ENCODE measurements around the gene IL32. TPM values are rescaled to one million over a fixed set of nuclear protein-coding genes. Genes with fewer than 3 reads are reported as not detected.
"Not testable (repeated sequence)": the region's sequence is repeated elsewhere in the genome, so short reads cannot be mapped to it uniquely, and the experiment has no call there.

Gene IL32
- total RNA-seq, 4 donors from 2014 or later, result 45.4 to 79.0 (median 54.6) TPM

- Histone ChIP-seq H3K9me3 (no peaks in the 10 kb centered on the region), H3K27ac (no peak overlapping the region), H3K27me3 (no peaks in the 10 kb centered on the region), H3K36me3 (no peaks in the 10 kb centered on the region), H3K4me3 (no peak overlapping the region), H3K4me1 (peaks cover 3 to 6% of the 10 kb centered on the region in 2 donors)
- intact Hi-C loops (cut with DNase I; ENCODE audit: low total_unique reads) (no loop called here), in situ Hi-C loops (cut with MboI; ENCODE audit: low sequenced_read_pairs in 4 of 4) (no loop called here)
- no peak for DNase-seq
- ATAC-seq, result no peak
- no peak for TF ChIP-seq POLR2A (IDR thresholded peaks at IDR 0.05)
- TF ChIP-seq, protein P1, sequence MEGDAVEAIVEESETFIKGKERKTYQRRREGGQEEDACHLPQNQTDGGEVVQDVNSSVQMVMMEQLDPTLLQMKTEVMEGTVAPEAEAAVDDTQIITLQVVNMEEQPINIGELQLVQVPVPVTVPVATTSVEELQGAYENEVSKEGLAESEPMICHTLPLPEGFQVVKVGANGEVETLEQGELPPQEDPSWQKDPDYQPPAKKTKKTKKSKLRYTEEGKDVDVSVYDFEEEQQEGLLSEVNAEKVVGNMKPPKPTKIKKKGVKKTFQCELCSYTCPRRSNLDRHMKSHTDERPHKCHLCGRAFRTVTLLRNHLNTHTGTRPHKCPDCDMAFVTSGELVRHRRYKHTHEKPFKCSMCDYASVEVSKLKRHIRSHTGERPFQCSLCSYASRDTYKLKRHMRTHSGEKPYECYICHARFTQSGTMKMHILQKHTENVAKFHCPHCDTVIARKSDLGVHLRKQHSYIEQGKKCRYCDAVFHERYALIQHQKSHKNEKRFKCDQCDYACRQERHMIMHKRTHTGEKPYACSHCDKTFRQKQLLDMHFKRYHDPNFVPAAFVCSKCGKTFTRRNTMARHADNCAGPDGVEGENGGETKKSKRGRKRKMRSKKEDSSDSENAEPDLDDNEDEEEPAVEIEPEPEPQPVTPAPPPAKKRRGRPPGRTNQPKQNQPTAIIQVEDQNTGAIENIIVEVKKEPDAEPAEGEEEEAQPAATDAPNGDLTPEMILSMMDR (IDR thresholded peaks at IDR 0.05 in 4 of 5, conservative IDR thresholded peaks at IDR 0.05 in 1 of 5), result no peak
Measured at GRCh38 chr16:3070608-3071111, 5.2 kb downstream of the IL32 start.

DNA sequence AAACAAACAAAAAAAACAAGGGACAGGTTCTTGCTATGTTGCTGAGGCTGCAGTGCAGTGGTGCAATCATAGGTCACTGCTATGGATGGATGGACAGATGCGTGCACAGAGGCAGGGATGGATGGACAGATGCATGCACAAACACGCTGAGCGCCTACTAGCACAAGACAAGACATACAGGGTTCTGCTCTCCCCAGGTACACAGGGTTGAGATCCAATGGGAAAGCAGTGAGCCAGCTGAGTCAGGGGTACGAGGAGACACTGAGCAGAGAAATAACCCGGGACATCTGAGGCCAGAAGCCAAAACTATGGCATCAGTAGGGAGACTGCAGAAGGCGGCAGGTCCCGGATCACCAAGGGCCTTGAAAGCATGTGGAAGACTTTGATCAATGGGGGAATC is 6.2 kb downstream of the IL32 start:
- intact Hi-C loops (cut with DNase I; ENCODE audit: low total_unique reads) (no loop called here), in situ Hi-C loops (cut with MboI; ENCODE audit: low sequenced_read_pairs in 4 of 4) (no loop called here)

GRCh38 chr16:3072148-3072547 is 6.7 kb downstream of the IL32 start:
- H3K9me3 ChIP-seq; in situ Hi-C loops (cut with MboI; ENCODE audit: low sequenced_read_pairs in 4 of 4); DNase-seq; H3K27ac ChIP-seq; H3K27me3 ChIP-seq; H3K4me1 ChIP-seq; intact Hi-C loops (cut with DNase I; ENCODE audit: low total_unique reads); ATAC-seq; H3K4me3 ChIP-seq; H3K36me3 ChIP-seq: not testable (repeated sequence)

More for the DNA sequence above, 6.2 kb downstream of the IL32 start:
- Histone ChIP-seq H3K4me1 (peaks cover 0 to under 1% of the 10 kb centered on the region in 2 donors), H3K36me3 (no peaks in the 10 kb centered on the region), H3K27me3 (no peaks in the 10 kb centered on the region), H3K9me3 (no peaks in the 10 kb centered on the region), H3K27ac (no peak overlapping the region), H3K4me3 (no peak overlapping the region)
- TF ChIP-seq, protein P1 (IDR thresholded peaks at IDR 0.05 in 4 of 5, conservative IDR thresholded peaks at IDR 0.05 in 1 of 5), result no peak
- TF ChIP-seq POLR2A (IDR thresholded peaks at IDR 0.05), result no peak
- DNase-seq, result no peak
- ATAC-seq, result no peak

DNA sequence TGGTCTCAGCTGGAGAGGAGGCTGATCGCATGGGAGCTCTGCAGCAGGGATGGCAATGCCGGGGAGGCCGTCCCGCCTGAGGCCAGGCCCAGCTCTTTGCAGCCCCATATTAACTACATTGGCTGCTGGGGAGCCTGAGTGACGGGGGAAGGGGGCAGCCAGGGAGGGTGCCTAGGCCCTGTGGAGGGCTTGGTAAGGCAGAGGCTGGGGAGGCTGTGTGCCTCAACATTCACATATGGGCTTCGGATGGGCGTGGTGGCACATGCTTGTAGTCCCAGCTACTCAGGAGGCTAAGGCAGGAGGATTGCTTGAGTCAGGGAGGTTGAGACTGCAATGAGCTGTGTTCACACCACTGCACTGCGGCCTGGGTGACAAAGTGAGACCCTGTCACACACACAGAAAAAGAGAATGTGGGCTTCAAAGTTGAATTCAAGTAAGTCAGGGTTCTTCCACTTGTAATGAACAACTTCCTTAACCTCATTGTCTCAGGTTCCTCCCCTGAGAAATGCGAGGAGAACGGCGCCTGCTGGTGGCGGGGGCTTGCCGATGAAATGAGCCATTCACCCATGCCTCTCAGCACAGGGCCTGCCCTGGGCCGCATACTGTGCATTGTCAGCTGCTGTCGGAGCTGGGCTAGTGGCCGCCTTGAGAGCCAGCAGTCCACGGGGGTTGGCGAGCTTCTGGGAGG is 7.3 kb downstream of the IL32 start:
- ATAC-seq; H3K27ac ChIP-seq; H3K4me1 ChIP-seq; H3K4me3 ChIP-seq; DNase-seq; H3K36me3 ChIP-seq; H3K27me3 ChIP-seq; intact Hi-C loops (cut with DNase I; ENCODE audit: low total_unique reads); H3K9me3 ChIP-seq; in situ Hi-C loops (cut with MboI; ENCODE audit: low sequenced_read_pairs in 4 of 4): not testable (repeated sequence)
- TF ChIP-seq, protein P1 (IDR thresholded peaks at IDR 0.05 in 4 of 5, conservative IDR thresholded peaks at IDR 0.05 in 1 of 5), result peak in 1 of 5 experiments; percentile 11

DNA sequence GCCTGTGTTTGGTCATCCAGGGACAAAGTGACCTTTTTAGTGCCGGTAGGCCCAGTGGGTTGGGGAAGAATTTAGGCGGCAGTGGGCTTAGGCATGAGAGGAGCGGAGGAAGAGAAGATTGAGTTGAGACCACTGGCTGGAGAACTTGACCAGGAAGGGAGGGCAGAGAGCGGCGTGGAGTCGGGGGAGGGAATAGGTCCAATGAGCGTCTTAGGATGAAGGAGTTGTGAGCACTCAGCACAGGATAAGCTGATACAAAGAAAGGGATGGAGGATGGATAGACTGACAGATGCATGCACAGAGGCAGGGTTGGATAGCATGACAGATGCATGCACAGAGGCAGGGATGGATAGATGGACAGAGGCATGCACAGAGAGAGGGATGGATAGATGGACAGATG is 8.0 kb downstream of the IL32 start:
- intact Hi-C loops (cut with DNase I; ENCODE audit: low total_unique reads), result no loop called here
- H3K4me3 ChIP-seq, result no peak overlapping the region
- no peaks in the 10 kb centered on the region for H3K9me3 ChIP-seq
- ATAC-seq, result no peak
- TF ChIP-seq POLR2A (IDR thresholded peaks at IDR 0.05), result no peak
- TF ChIP-seq, protein P1 (IDR thresholded peaks at IDR 0.05 in 4 of 5, conservative IDR thresholded peaks at IDR 0.05 in 1 of 5), result no peak
- H3K27me3 ChIP-seq, result no peaks in the 10 kb centered on the region
- H3K4me1 ChIP-seq, result no peaks in the 10 kb centered on the region
- no peak for DNase-seq
- in situ Hi-C loops (cut with MboI; ENCODE audit: low sequenced_read_pairs in 4 of 4), result no loop called here
- no peak overlapping the region for H3K27ac ChIP-seq
- no peaks in the 10 kb centered on the region for H3K36me3 ChIP-seq
